ENCODE results near the gene CTSD. TPM values are rescaled to one million over a fixed set of nuclear protein-coding genes. Genes with fewer than 3 reads are reported as not detected.

Gene CTSD
- total and polyA plus RNA-seq, 2 of the 4 experiments (the other 2 are of a cell fraction), result 39.8 to 166 TPM

GRCh38 chr11:1760351-1761109 lies 3.2 kb downstream of the CTSD start:
- peak overlapping the region; percentile 8; the same call in 1 of the 2 replicates for H3K4me2 ChIP-seq (ENCODE audit: low read depth, low read length)
- H3K18ac ChIP-seq (ENCODE audit: low read depth, low read length), result no peak overlapping the region
- peaks cover 0 to 37% of the 10 kb centered on the region in 2 experiments; a peak in 3 of 4 replicates for H3K79me1 ChIP-seq (ENCODE audit: low read depth in 1 of 2, low read length in 2 of 2)
- TF ChIP-seq MAZ (IDR thresholded peaks at IDR 0.05; ENCODE audit: borderline replicate concordance, low read depth, low read length) (no peak), RAD21 (IDR thresholded peaks at IDR 0.05; ENCODE audit: low read length) (no peak), BHLHE40 (IDR thresholded peaks at IDR 0.05; ENCODE audit: low read depth, low read length) (no peak), MAFK (IDR thresholded peaks at IDR 0.05; ENCODE audit: low read depth, low read length) (peak; percentile 70), POLR2A (IDR thresholded peaks at IDR 0.05; ENCODE audit: low read depth, low read length) (no peak), NFE2L2 (IDR thresholded peaks at IDR 0.05; ENCODE audit: low read depth, low read length) (peak; percentile 65; the same call in 1 of the 2 replicates), MXI1 (IDR thresholded peaks at IDR 0.05; ENCODE audit: borderline replicate concordance, low read depth, low read length) (peak; percentile 44; the same call in 1 of the 2 replicates), USF2 (IDR thresholded peaks at IDR 0.05; ENCODE audit: low read depth, low read length) (peak; percentile 16; the same call in 1 of the 2 replicates), FOS (IDR thresholded peaks at IDR 0.05; ENCODE audit: low read depth, low read length) (peak; percentile 16; the same call in 1 of the 2 replicates)
- peak overlapping the region in 1 of 2 experiments; percentile 19; a peak in 2 of 4 replicates for H4K8ac ChIP-seq (ENCODE audit: low read depth in 2 of 2, low read length in 2 of 2)
- WGBS, 2 experiments (ENCODE audit: extremely low coverage in 2 of 2, insufficient read length in 1 of 2), result 78% methylated on average over 13 of the region's 23 CpGs; no CpG with 5 or more reads in 1 of the 2 experiments
- H4K91ac ChIP-seq (ENCODE audit: insufficient read depth, low read depth, low read length), result peak overlapping the region; percentile 34
- H3K4me3 ChIP-seq (ENCODE audit: insufficient read depth, low read depth, low read length), result no peak overlapping the region
- H3K4me1 ChIP-seq (ENCODE audit: control insufficient read depth, insufficient read depth, low read length), result peaks cover 23% of the 10 kb centered on the region
- peaks cover 32% of the 10 kb centered on the region; the same call in 1 of the 2 replicates for H3K36me3 ChIP-seq (ENCODE audit: control insufficient read depth, insufficient read depth, low read length)
- H3K56ac ChIP-seq (ENCODE audit: extremely low read depth, insufficient read depth, low read length), result no peak overlapping the region
- dilution Hi-C loops (cut with HindIII; ENCODE audit: low sequenced_read_pairs, unreplicated experiment), result no loop called here
- H4K20me1 ChIP-seq (ENCODE audit: insufficient read depth, low read length), result peaks cover 14% of the 10 kb centered on the region
- H3K14ac ChIP-seq (replicated peaks; ENCODE audit: low read depth, low read length), result no peak overlapping the region
- H2AK5ac ChIP-seq (ENCODE audit: low read depth, low read length), result peak overlapping the region; percentile 50; the same call in 1 of the 2 replicates
- no TSS peak for BruUV-seq (replicated peaks)
- DNase-seq, result peak; percentile 52
- intact Hi-C loops (cut with micrococcal nuclease), result no loop called here
- H2BK5ac ChIP-seq (ENCODE audit: low read depth, low read length, poor library complexity, severe bottlenecking), result peak overlapping the region; percentile 50
- peak overlapping the region; percentile 53 for H2AFZ ChIP-seq (replicated peaks; ENCODE audit: low read length, poor library complexity)
- ChIA-PET CTCF (no interaction called here), POLR2A (ENCODE audit: unreplicated experiment) (no interaction called here)
- H3K27ac ChIP-seq (ENCODE audit: insufficient read depth, low read length), result peak overlapping the region; percentile 35; the same call in 1 of the 2 replicates
- no peak overlapping the region for H2BK120ac ChIP-seq (ENCODE audit: low read depth, low read length)
- peak overlapping the region; percentile 70 for H2AK9ac ChIP-seq (replicated peaks; ENCODE audit: low read depth, low read length, poor library complexity)
- no peak overlapping the region for H2BK15ac ChIP-seq (ENCODE audit: low read depth, low read length)
- 0 out of 2 replicates have a peak overlapping the region, but pooled peaks have one; percentile 5 for H4K5ac ChIP-seq (ENCODE audit: low read depth, low read length)
- peak overlapping the region; percentile 36; the same call in 1 of the 2 replicates for H3K4ac ChIP-seq (ENCODE audit: low read depth, low read length)
- no peak overlapping the region for H3K23ac ChIP-seq (ENCODE audit: low read depth, low read length)
- H3K9me1 ChIP-seq (ENCODE audit: insufficient read depth, low read length), result no peaks in the 10 kb centered on the region; the same call in 1 of the 2 replicates
- no peak overlapping the region for H2BK20ac ChIP-seq (ENCODE audit: low read depth, low read length)
- H3K9me3 ChIP-seq (ENCODE audit: control insufficient read depth, insufficient read depth, low read length), result no peaks in the 10 kb centered on the region
- no peaks in the 10 kb centered on the region for H3K27me3 ChIP-seq (ENCODE audit: control insufficient read depth, insufficient read depth, low read length)
- ATAC-seq (ENCODE audit: low read depth), result no peak; the same call in 1 of the 2 replicates
- in situ Hi-C loops (cut with MboI; ENCODE audit: low sequenced_read_pairs), result no loop called here
- no peak overlapping the region for H3K9ac ChIP-seq (ENCODE audit: low read depth, low read length)

Measured in IMR-90 (cell line).